Measurements from ENCODE around the gene BRWD1. TPM values are rescaled to one million over a fixed set of nuclear protein-coding genes. Genes with fewer than 3 reads are reported as not detected.

The BRWD1 gene
- total RNA-seq, 4 donors from 2014 or later: 55.6 to 183 (median 65.4) TPM

GRCh38 chr21:39319814-39320332 lies 6.4 kb upstream of the BRWD1 start:
- no peak overlapping the region for H3K27ac ChIP-seq
- H3K36me3 ChIP-seq: no peaks in the 10 kb centered on the region
- no peaks in the 10 kb centered on the region for H3K9me3 ChIP-seq
- intact Hi-C loops (cut with DNase I; ENCODE audit: low total_unique reads): loop anchor here (10.0 kb wide), 1 partner anchor 65 kb away; a partner anchor contains a TSS
- H3K4me1 ChIP-seq: no peaks in the 10 kb centered on the region
- H3K27me3 ChIP-seq: no peaks in the 10 kb centered on the region
- no peak for DNase-seq
- TF ChIP-seq, protein P1, sequence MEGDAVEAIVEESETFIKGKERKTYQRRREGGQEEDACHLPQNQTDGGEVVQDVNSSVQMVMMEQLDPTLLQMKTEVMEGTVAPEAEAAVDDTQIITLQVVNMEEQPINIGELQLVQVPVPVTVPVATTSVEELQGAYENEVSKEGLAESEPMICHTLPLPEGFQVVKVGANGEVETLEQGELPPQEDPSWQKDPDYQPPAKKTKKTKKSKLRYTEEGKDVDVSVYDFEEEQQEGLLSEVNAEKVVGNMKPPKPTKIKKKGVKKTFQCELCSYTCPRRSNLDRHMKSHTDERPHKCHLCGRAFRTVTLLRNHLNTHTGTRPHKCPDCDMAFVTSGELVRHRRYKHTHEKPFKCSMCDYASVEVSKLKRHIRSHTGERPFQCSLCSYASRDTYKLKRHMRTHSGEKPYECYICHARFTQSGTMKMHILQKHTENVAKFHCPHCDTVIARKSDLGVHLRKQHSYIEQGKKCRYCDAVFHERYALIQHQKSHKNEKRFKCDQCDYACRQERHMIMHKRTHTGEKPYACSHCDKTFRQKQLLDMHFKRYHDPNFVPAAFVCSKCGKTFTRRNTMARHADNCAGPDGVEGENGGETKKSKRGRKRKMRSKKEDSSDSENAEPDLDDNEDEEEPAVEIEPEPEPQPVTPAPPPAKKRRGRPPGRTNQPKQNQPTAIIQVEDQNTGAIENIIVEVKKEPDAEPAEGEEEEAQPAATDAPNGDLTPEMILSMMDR (IDR thresholded peaks at IDR 0.05): no peak
- H3K4me3 ChIP-seq: no peak overlapping the region

DNA sequence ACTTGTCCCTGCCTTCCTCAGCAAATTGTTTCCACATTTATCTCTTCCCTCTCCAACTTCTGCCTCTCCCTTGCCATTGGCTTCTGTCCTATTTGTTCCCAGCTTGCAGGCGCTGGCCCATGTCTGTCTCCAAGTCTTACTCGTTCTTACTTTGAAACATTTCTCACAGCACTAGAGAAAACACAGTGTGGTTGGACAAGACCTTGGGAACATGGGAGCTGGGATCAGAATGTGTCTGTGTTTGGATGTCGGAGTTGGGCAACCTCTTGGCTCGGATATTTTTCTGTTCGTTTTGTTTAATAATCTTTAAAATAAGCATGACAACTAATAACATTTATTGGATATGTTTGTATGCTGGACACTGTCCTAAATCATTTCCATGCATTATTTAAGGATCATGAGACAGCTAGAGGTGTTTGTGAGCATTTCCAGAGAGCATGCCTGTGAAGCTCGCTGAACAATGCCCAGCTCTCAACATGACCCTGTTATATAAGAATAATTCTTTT lies 5.9 kb upstream of the BRWD1 start:
- H3K4me3 ChIP-seq: no peak overlapping the region
- H3K4me1 ChIP-seq: no peaks in the 10 kb centered on the region
- H3K36me3 ChIP-seq: no peaks in the 10 kb centered on the region
- TF ChIP-seq, protein P1 (IDR thresholded peaks at IDR 0.05): no peak
- no peak for TF ChIP-seq POLR2A (IDR thresholded peaks at IDR 0.05)
- intact Hi-C loops (cut with DNase I; ENCODE audit: low total_unique reads): loop anchor here (10.0 kb wide), 1 partner anchor 65 kb away; a partner anchor contains a TSS
- H3K27me3 ChIP-seq: no peaks in the 10 kb centered on the region
- H3K9me3 ChIP-seq: no peaks in the 10 kb centered on the region
- no peak for DNase-seq
- H3K27ac ChIP-seq: no peak overlapping the region

- H3K36me3 ChIP-seq: no peaks in the 10 kb centered on the region
- DNase-seq: no peak
- intact Hi-C loops (cut with DNase I; ENCODE audit: low total_unique reads): loop anchor here (10.0 kb wide), 1 partner anchor 66 kb away; a partner anchor contains a TSS
- TF ChIP-seq POLR2A (IDR thresholded peaks at IDR 0.05): no peak
- TF ChIP-seq, protein P1 (IDR thresholded peaks at IDR 0.05): no peak
- H3K4me3 ChIP-seq: no peak overlapping the region
- H3K27me3 ChIP-seq: no peaks in the 10 kb centered on the region
- no peaks in the 10 kb centered on the region for H3K9me3 ChIP-seq
- no peaks in the 10 kb centered on the region for H3K4me1 ChIP-seq
- H3K27ac ChIP-seq: no peak overlapping the region
Measured at GRCh38 chr21:39318091-39318959, 4.9 kb upstream of the BRWD1 start.

DNA sequence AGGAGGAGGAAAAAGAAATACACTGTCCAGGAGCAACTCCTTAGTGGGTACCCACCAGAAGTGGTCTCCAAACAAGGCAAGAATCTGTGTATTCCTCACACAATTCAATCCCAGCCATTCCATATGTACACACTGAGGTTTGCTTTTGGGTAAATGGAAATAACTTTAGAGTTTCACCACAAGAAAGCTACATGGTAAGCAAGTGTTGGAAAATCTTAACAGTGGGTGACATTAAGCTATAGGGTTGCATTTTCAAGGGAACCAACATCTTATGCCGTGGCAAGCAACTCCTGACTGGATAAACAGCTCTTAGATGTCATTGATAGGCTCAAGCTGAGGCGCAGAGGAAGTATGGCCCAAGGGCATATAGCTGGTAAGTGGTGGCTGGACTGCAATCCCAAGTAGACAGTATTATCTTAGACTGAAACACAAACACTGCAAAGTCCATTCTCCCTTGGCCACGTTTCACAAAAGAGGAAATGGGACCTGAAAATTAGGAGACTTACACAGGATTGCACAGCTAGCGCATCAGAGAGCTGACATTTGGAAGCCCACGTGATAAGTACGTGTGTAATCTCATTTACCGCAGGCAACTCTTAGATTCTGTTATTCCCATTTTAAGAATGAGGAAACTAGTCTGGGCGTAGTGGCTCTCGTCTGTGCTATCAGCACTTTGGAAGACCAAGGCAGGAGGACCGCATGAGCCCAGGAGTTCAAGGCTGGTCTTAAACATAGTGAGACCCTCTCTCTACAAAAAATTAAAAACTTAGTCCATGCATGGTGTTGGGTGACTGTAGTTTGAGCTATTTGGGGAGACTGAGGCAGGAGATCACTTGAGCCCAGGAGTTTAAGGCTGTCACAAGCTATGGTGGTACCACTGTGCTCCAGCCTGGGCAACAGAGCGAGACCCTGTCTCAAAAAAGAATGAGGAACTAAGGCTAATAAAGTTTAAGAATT lies 4.0 kb upstream of the BRWD1 start:
- Histone ChIP-seq H3K36me3 (no peaks in the 10 kb centered on the region), H3K27ac (no peak overlapping the region), H3K4me3 (no peak overlapping the region), H3K4me1 (no peaks in the 10 kb centered on the region), H3K9me3 (no peaks in the 10 kb centered on the region), H3K27me3 (no peaks in the 10 kb centered on the region)
- no peak for DNase-seq
- intact Hi-C loops (cut with DNase I; ENCODE audit: low total_unique reads): loop anchor here (10.0 kb wide), 1 partner anchor 67 kb away; a partner anchor contains a TSS
- TF ChIP-seq, protein P1 (IDR thresholded peaks at IDR 0.05): no peak
- no peak for TF ChIP-seq POLR2A (IDR thresholded peaks at IDR 0.05)

All from uterus (tissue), 4 donors.